CD4-positive, alpha-beta T cell treated with Interleukin-15 for 4 hours (primary cell): ENCODE results near the gene LRRC74B.

Source experiments
- DNase-seq: peaks from one replicate; pipeline ENCODE4 v3.0.0-alpha.2; 2020; ENCODE audit warnings: low spot score

LRRC74B gene

GRCh38 chr22:21104126-21104691 is 58.5 kb downstream of the LRRC74B start:
- DNase-seq: no peak

- no peak for DNase-seq
Observed at GRCh38 chr22:21105294-21105693, 59.5 kb downstream of the LRRC74B start.

- no peak for DNase-seq
Observed at GRCh38 chr22:21106000-21106399, 60.3 kb downstream of the LRRC74B start.

DNA sequence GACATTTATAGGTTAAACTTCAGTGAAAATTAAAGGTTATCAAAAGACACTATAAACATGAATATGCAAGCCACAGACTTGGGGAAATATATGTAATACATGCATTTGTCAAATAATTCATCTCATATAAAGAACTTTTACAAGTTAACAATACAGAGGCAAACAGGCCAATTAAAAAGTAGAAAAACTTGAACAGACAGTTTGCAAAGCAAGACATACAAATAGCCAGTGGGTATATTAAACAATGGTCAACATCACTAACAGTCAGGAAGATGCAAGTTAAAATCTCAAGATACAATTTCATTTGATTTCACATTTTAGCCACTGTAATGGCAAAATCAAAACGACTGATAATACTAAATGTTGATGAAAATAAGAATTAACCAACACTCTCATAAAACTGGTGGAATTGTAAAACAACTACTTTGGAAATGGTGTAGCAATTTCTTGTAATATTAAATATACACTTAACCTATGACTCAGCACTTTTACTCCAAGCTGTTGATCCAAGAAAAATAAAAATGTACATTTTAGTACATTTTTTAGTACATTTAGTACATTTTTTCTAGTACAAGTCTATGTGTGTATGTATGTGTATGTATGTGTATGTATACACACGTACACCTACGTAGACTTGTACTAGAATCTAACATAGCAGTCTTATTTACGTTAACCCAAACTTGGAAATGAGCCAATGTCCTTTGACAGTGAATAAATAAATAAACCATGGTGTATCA is 62.8 kb downstream of the LRRC74B start:
- DNase-seq: no peak
